Femur (tissue), 1 donor: Measurements from ENCODE around the gene TDRD6.

Experiments
- DNase-seq: peaks from one replicate; pipeline ENCODE4 v3.0.0-alpha.2; 2017

TDRD6 gene

DNA sequence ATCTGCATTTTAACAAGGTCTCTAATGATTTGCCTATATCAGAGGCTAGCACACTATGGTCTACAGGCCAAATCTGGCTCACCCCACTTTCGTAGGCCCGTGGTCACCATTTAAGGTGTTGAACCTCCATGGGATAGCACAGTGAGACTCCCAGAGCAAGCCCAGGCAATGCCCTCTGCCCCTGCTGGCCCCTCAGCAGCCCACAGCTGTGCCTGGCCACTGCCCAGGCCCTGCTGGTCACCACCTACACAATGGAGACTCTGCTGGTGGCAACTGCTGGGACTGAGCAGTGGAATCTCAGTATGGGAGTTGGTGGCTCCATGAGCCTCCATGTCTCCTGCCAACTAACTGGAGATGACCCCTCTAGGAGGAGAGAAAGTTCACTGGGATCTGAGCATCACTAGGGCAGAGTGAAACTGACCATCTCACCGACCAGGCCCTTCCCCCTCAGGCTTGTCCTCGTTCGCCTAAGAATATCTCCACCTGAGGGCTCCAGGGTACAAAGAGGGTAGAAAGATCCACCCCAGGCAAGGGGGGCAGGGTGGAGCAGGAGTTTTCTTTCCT, 61.3 kb downstream of the TDRD6 start:
- no peak for DNase-seq

DNA sequence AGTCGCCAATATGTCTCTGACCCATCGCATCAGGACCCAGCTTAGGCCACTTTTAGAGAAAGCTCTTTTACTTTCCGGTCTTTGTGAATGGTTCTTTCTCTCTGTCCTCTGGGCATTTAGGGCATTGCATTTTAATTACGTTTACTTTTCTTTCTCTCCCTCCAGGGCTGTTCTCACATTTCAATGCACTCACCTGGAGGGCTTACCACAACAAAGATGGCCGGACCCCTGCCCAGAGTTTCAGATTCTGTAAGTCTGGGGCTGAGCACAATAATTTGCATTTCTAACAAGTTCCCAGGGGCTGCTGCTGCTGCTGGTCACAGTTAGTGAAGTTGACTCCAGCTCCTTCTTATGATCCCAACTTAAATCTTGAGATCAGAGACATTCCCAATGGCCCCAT, 62.0 kb downstream of the TDRD6 start:
- no peak for DNase-seq

DNA sequence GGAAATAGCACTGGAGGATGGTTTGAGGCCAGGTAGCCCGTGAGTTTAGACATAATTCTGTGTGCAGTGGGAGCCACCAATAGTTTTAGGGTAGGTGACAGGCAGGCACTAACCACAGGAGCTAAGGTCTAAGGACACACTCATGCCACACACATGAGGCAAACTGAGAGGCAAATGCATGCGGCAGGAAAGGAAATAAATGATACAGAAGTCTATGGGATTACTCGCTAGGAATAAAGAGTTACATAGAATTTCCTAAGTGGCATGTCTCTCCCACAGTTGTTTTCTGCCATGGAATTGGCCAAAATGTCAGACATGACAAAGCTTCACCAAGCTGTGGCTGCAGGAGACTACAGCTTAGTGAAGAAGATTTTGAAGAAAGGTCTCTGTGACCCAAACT, 64.0 kb downstream of the TDRD6 start:
- no peak for DNase-seq
